K562 (cell line): ENCODE measurements around the gene FOSL2. TPM values are rescaled to one million over a fixed set of nuclear protein-coding genes. Genes with fewer than 3 reads are reported as not detected.
A peak's percentile ranks its signal among the peaks of the same experiment; 100 is the strongest.

Experiments used
- ARID4B ChIP-seq: sonication (generic); formaldehyde crosslinking; IDR thresholded peaks from 2 replicates; pipeline ENCODE4 v1.8.0; 2022; ENCODE audit warnings: mild to moderate bottlenecking, missing genetic modification reagents
- ATF3 ChIP-seq, 2 experiments: fragments of 450-650 bp in 1 of 2; sonication (generic) in 1 of 2; formaldehyde crosslinking in 1 of 2; IDR thresholded peaks in 1 of 2; conservative IDR thresholded peaks in 1 of 2; 2 replicates each; pipeline versions ENCODE4 v1.6.1 to v1.8.1; 2016 to 2023; ENCODE audit warnings: mild to moderate bottlenecking in 2 of 2, moderate library complexity in 2 of 2, inconsistent platforms in 1 of 2, missing genetic modification reagents in 1 of 2
- DPF2 ChIP-seq: fragments of 450-650 bp; IDR thresholded peaks from 2 replicates; pipeline ENCODE4 v1.6.1; 2016
- EHMT2 ChIP-seq: fragments of 450-650 bp; IDR thresholded peaks from 2 replicates; pipeline ENCODE4 v1.6.1; 2018; ENCODE audit warnings: antibody characterized with exemption
- ELK1 ChIP-seq: sonication (generic); formaldehyde crosslinking; IDR thresholded peaks from 2 replicates; pipeline ENCODE4 v1.8.1; 2022; ENCODE audit warnings: missing genetic modification reagents
- ETV1 ChIP-seq: fragments of 450-650 bp; conservative IDR thresholded peaks from 2 replicates; pipeline ENCODE4 v1.6.1; 2016; ENCODE audit warnings: missing genetic modification characterization, control low read depth, low read depth, missing compliant biosample characterization
- GABPB2 ChIP-seq: fragments of 250-450 bp; sonication (Bioruptor Pico); conservative IDR thresholded peaks from 2 replicates; pipeline ENCODE4 v1.5.1; 2021; ENCODE audit warnings: mild to moderate bottlenecking
- MCM5 ChIP-seq: fragments of 450-650 bp; IDR thresholded peaks from 2 replicates; pipeline ENCODE4 v1.6.1; 2016; ENCODE audit warnings: low read depth
- NONO ChIP-seq, 2 experiments: fragments of 200-400 bp in 1 of 2; fragments of 450-650 bp in 1 of 2; formaldehyde crosslinking in 1 of 2; IDR thresholded peaks; 2 replicates each; pipeline ENCODE4 v1.6.1; 2017; ENCODE audit warnings: low read depth in 2 of 2, mild to moderate bottlenecking in 2 of 2, moderate library complexity in 2 of 2, low read length in 1 of 2
- RERE ChIP-seq: sonication (generic); formaldehyde crosslinking; IDR thresholded peaks from 2 replicates; pipeline ENCODE4 v1.8.0; 2023; ENCODE audit warnings: missing genetic modification reagents, mild to moderate bottlenecking, borderline replicate concordance
- SMARCA4 ChIP-seq: fragments of 450-650 bp; IDR thresholded peaks from 2 replicates; pipeline ENCODE4 v1.6.1; 2016
- SOX6 ChIP-seq: fragments of 450-650 bp; IDR thresholded peaks from 2 replicates; pipeline ENCODE4 v1.6.1; 2014; ENCODE audit warnings: mild to moderate bottlenecking
- TCF3 ChIP-seq: sonication (generic); formaldehyde crosslinking; IDR thresholded peaks from 2 replicates; pipeline ENCODE4 v1.4.0; 2020; ENCODE audit warnings: mild to moderate bottlenecking, missing genetic modification reagents
- TEAD4 ChIP-seq, 2 experiments: sonication (generic) in 1 of 2; formaldehyde crosslinking in 1 of 2; IDR thresholded peaks; 2 replicates each; pipeline versions ENCODE4 v1.6.1 to v1.8.0; 2012 to 2022; ENCODE audit warnings: borderline replicate concordance in 1 of 2, inconsistent platforms in 1 of 2, low read length in 1 of 2, mild to moderate bottlenecking in 1 of 2, missing genetic modification reagents in 1 of 2
- ZNF347 ChIP-seq: fragments of 450-650 bp; formaldehyde crosslinking; IDR thresholded peaks from 2 replicates; pipeline ENCODE4 v1.4.0; 2020; ENCODE audit warnings: low read depth, mild to moderate bottlenecking, moderate library complexity
- ZNF75A ChIP-seq: fragments of 450-650 bp; formaldehyde crosslinking; IDR thresholded peaks from 2 replicates; pipeline ENCODE4 v1.4.0; 2020; ENCODE audit warnings: mild to moderate bottlenecking
- polyA plus RNA-seq, 8 experiments: library from polyadenylated mRNA; depleted of rRNA in 4 of 8; stranded (reverse) in 5 of 8; unstranded in 3 of 8; fragments of >200 nt; fragmentation: Nextera tagmentation in 2 of 8; fragmentation: Illumina TruSeq in 1 of 8; extraction: Ambion mirVana in 2 of 8; extraction: Trizol in 1 of 8; gene quantifications; 2 replicates each; pipeline versions ENCODE4 v1.2.1 to v1.2.3, GENCODE V29; 2011 to 2014; ENCODE audit warnings: inconsistent platforms in 1 of 8, missing spikeins in 1 of 8
- total RNA-seq, 7 experiments: library from RNA; depleted of rRNA in 6 of 7; stranded (reverse); fragments of >200 nt in 6 of 7; fragmentation: Illumina TruSeq in 2 of 7; extraction: Trizol in 2 of 7; gene quantifications; 2 replicates each; pipeline versions ENCODE4 v1.2.1 to v1.2.3, GENCODE V29; 2011 to 2021; ENCODE audit warnings: low replicate concordance in 1 of 7

The FOSL2 gene
- total and polyA plus RNA-seq, 9 of the 15 experiments (the other 6 are each of a cell fraction or from before 2014, with no cell fraction given), result 0.04 to 2.9 (median 0.80) TPM

GRCh38 chr2:28355521-28356094 is 37.0 kb upstream of the FOSL2 start (continued):
- no peak for TF ChIP-seq RERE (CRISPR knock-in tag)
- TF ChIP-seq GABPB2, result no peak
- peak; percentile 91 for TF ChIP-seq SOX6
- TF ChIP-seq ZNF347 (CRISPR knock-in tag), result no peak
- peak; percentile 96 for TF ChIP-seq TEAD4 (IDR thresholded peaks at IDR 0.05; ENCODE audit: low read length)
- no peak for TF ChIP-seq TEAD4 (CRISPR knock-in tag; IDR thresholded peaks at IDR 0.05; ENCODE audit: borderline replicate concordance)
- TF ChIP-seq MCM5, result no peak
- TF ChIP-seq ELK1 (CRISPR knock-in tag), result no peak
- TF ChIP-seq SMARCA4, result peak; percentile 95
- TF ChIP-seq ARID4B (CRISPR knock-in tag), result 0 out of 2 replicates have a peak, but pooled peaks have one; percentile 18
- peak; percentile 99 for TF ChIP-seq TCF3
- no peak for TF ChIP-seq ETV1 (tag)
- no peak for TF ChIP-seq ZNF75A (CRISPR knock-in tag)
- no peak for TF ChIP-seq EHMT2
- peak; percentile 95 for TF ChIP-seq DPF2
- TF ChIP-seq ATF3 (IDR thresholded peaks at IDR 0.05), result peak; percentile 90
- TF ChIP-seq ATF3 (CRISPR knock-in tag; conservative IDR thresholded peaks at IDR 0.05), result peak; percentile 88; the same call in 1 of the 2 replicates
- TF ChIP-seq NONO (IDR thresholded peaks at IDR 0.05; ENCODE audit: low read depth in 2 of 2, low read length in 1 of 2), result peak in 1 of 2 experiments; percentile 86; a peak in 2 of 4 replicates
